ENCODE results near the gene KIAA0232. TPM values are rescaled to one million over a fixed set of nuclear protein-coding genes. Genes with fewer than 3 reads are reported as not detected.

KIAA0232 gene
- total and polyA plus RNA-seq, 4 donors: 8.9 to 34.4 (median 18.5) TPM

DNA sequence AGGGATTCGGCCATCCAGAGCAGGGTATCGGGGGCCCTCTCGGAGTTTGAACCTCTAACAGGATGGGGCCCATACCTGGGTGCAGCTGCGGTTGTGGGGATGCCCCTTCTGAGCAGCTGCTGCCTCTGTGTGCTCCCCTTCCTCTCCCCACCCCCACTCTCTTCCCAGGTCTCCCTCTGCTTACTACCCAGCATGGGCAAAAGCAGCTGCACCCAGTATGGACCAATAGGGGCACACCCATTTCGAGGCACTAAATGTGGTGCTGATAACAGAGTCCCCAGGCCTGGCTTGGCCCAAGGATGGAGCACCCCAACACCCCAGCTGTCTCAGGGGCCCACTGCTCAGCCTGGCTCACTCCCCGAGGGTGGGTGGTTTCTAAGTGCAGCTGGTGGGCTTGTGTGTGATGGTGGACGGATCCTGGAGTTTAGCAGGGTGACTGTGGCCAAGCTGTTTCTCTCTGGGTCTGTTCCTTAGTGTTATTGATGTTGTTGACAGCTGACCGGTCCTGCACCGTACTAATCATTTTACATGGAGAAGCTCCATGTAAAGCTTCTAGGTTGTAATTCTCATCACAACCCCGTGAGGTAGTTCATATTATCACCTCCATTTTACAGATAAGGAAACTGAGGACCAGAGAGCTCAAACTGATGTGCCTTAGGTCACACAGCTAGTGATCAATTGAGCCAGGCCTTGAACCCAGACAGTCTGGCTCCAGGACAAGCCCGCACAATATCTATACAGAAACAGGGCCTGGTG, 13.1 kb upstream of the KIAA0232 start:
- Histone ChIP-seq H3K27me3 (ENCODE audit: control insufficient read depth in 4 of 4, insufficient read depth in 4 of 4, low read length in 3 of 4) (no peaks in the 10 kb centered on the region), H3K4me1 (ENCODE audit: control insufficient read depth in 4 of 4, insufficient read depth in 4 of 4, low read length in 3 of 4) (peaks cover 0 to 13% (median 3%) of the 10 kb centered on the region in 4 donors), H3K4me3 (ENCODE audit: low read depth in 1 of 3, low read length in 3 of 3) (no peak overlapping the region), H3K27ac (ENCODE audit: low read depth in 1 of 2, low read length in 2 of 2) (no peak overlapping the region), H3K9me3 (ENCODE audit: control insufficient read depth in 4 of 4, low read length in 3 of 4) (no peaks in the 10 kb centered on the region), H3K36me3 (ENCODE audit: control insufficient read depth in 4 of 4, insufficient read depth in 3 of 4, low read depth in 1 of 4, low read length in 3 of 4) (no peaks in the 10 kb centered on the region), H3K9ac (ENCODE audit: low read depth in 1 of 2, low read length in 2 of 2) (no peak overlapping the region)
- TF ChIP-seq NR2F2 (IDR thresholded peaks at IDR 0.05) (no peak), HNF4A (conservative IDR thresholded peaks at IDR 0.05) (no peak), FOXA1 (IDR thresholded peaks at IDR 0.05) (no peak), EGR1 (IDR thresholded peaks at IDR 0.05; ENCODE audit: low read depth in 2 of 2) (no peak), TAF1 (conservative IDR thresholded peaks at IDR 0.05) (no peak), FOXA2 (IDR thresholded peaks at IDR 0.05) (no peak), RXRA (IDR thresholded peaks at IDR 0.05) (no peak), GABPA (IDR thresholded peaks at IDR 0.05 in 1 of 2, conservative IDR thresholded peaks at IDR 0.05 in 1 of 2) (no peak), HNF4G (IDR thresholded peaks at IDR 0.05) (no peak), SP1 (IDR thresholded peaks at IDR 0.05) (no peak), RAD21 (IDR thresholded peaks at IDR 0.05) (no peak), JUND (IDR thresholded peaks at IDR 0.05) (no peak), YY1 (IDR thresholded peaks at IDR 0.05) (no peak)
- TF ChIP-seq, protein P1, sequence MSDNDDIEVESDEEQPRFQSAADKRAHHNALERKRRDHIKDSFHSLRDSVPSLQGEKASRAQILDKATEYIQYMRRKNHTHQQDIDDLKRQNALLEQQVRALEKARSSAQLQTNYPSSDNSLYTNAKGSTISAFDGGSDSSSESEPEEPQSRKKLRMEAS (IDR thresholded peaks at IDR 0.05): no peak
- TF ChIP-seq, protein P2, sequence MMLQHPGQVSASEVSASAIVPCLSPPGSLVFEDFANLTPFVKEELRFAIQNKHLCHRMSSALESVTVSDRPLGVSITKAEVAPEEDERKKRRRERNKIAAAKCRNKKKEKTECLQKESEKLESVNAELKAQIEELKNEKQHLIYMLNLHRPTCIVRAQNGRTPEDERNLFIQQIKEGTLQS (IDR thresholded peaks at IDR 0.05): no peak
- TF ChIP-seq, protein P3, sequence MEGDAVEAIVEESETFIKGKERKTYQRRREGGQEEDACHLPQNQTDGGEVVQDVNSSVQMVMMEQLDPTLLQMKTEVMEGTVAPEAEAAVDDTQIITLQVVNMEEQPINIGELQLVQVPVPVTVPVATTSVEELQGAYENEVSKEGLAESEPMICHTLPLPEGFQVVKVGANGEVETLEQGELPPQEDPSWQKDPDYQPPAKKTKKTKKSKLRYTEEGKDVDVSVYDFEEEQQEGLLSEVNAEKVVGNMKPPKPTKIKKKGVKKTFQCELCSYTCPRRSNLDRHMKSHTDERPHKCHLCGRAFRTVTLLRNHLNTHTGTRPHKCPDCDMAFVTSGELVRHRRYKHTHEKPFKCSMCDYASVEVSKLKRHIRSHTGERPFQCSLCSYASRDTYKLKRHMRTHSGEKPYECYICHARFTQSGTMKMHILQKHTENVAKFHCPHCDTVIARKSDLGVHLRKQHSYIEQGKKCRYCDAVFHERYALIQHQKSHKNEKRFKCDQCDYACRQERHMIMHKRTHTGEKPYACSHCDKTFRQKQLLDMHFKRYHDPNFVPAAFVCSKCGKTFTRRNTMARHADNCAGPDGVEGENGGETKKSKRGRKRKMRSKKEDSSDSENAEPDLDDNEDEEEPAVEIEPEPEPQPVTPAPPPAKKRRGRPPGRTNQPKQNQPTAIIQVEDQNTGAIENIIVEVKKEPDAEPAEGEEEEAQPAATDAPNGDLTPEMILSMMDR (IDR thresholded peaks at IDR 0.05; ENCODE audit: low read depth, low read length, missing input control): no peak
- TF ChIP-seq, protein P4, sequence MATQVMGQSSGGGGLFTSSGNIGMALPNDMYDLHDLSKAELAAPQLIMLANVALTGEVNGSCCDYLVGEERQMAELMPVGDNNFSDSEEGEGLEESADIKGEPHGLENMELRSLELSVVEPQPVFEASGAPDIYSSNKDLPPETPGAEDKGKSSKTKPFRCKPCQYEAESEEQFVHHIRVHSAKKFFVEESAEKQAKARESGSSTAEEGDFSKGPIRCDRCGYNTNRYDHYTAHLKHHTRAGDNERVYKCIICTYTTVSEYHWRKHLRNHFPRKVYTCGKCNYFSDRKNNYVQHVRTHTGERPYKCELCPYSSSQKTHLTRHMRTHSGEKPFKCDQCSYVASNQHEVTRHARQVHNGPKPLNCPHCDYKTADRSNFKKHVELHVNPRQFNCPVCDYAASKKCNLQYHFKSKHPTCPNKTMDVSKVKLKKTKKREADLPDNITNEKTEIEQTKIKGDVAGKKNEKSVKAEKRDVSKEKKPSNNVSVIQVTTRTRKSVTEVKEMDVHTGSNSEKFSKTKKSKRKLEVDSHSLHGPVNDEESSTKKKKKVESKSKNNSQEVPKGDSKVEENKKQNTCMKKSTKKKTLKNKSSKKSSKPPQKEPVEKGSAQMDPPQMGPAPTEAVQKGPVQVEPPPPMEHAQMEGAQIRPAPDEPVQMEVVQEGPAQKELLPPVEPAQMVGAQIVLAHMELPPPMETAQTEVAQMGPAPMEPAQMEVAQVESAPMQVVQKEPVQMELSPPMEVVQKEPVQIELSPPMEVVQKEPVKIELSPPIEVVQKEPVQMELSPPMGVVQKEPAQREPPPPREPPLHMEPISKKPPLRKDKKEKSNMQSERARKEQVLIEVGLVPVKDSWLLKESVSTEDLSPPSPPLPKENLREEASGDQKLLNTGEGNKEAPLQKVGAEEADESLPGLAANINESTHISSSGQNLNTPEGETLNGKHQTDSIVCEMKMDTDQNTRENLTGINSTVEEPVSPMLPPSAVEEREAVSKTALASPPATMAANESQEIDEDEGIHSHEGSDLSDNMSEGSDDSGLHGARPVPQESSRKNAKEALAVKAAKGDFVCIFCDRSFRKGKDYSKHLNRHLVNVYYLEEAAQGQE (IDR thresholded peaks at IDR 0.05): no peak
- TF ChIP-seq, protein P5, sequence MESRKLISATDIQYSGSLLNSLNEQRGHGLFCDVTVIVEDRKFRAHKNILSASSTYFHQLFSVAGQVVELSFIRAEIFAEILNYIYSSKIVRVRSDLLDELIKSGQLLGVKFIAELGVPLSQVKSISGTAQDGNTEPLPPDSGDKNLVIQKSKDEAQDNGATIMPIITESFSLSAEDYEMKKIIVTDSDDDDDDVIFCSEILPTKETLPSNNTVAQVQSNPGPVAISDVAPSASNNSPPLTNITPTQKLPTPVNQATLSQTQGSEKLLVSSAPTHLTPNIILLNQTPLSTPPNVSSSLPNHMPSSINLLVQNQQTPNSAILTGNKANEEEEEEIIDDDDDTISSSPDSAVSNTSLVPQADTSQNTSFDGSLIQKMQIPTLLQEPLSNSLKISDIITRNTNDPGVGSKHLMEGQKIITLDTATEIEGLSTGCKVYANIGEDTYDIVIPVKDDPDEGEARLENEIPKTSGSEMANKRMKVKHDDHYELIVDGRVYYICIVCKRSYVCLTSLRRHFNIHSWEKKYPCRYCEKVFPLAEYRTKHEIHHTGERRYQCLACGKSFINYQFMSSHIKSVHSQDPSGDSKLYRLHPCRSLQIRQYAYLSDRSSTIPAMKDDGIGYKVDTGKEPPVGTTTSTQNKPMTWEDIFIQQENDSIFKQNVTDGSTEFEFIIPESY (IDR thresholded peaks at IDR 0.05): no peak
- 86% methylated on average over 11 of the region's 11 CpGs for WGBS
- no peak for DNase-seq (ENCODE audit: low spot score)
